Measurements from ENCODE around the gene DEFB124.
"Not testable (repeated sequence)": the region's sequence is repeated elsewhere in the genome, so short reads cannot be mapped to it uniquely, and the experiment has no call there.

Gene DEFB124

GRCh38 chr20:31472395-31473330 is 2.3 kb downstream of the DEFB124 start:
- H3K4me3 ChIP-seq (ENCODE audit: low read length in 2 of 2) = no peak overlapping the region
- no peak overlapping the region for H3K9ac ChIP-seq (ENCODE audit: low read depth in 1 of 2, low read length in 2 of 2)
- peaks cover 5 to 8% of the 10 kb centered on the region in 2 donors for H3K27me3 ChIP-seq (ENCODE audit: control insufficient read depth in 2 of 2, insufficient read depth in 2 of 2, low read length in 2 of 2)
- H3K36me3 ChIP-seq (ENCODE audit: control insufficient read depth in 2 of 2, insufficient read depth in 2 of 2, low read length in 2 of 2) = no peaks in the 10 kb centered on the region
- H3K9me3 ChIP-seq (ENCODE audit: control insufficient read depth in 2 of 2, low read length in 2 of 2) = no peaks in the 10 kb centered on the region
- no peak overlapping the region for H3K27ac ChIP-seq (ENCODE audit: low read depth in 2 of 2, low read length in 2 of 2)
- peaks cover 0 to 4% of the 10 kb centered on the region in 2 donors for H3K4me1 ChIP-seq (ENCODE audit: control insufficient read depth in 2 of 2, insufficient read depth in 2 of 2, low read length in 2 of 2)

DNA sequence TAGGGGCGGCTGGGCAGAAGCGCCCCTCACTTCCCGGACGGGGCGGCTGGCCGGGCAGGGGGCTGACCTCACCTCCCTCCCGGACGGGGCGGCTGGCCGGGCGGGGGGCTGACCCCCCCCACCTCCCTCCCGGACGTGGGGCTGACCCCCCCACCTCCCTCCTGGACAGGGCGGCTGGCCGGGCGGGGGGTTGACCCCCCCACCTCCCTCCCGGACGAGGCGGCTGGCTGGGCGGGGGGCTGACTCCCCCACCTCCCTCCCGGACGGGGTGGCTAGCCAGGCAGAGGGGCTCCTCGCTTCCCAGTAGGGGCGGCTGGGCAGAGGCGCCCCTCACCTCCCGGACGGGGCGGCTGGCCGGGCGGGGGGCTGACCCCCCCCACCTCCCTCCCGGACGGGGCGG is 4.0 kb downstream of the DEFB124 start:
- H3K4me3 ChIP-seq (ENCODE audit: low read length in 2 of 2); H3K4me1 ChIP-seq (ENCODE audit: control insufficient read depth in 2 of 2, insufficient read depth in 2 of 2, low read length in 2 of 2); H3K36me3 ChIP-seq (ENCODE audit: control insufficient read depth in 2 of 2, insufficient read depth in 2 of 2, low read length in 2 of 2); H3K9me3 ChIP-seq (ENCODE audit: control insufficient read depth in 2 of 2, low read length in 2 of 2); H3K27ac ChIP-seq (ENCODE audit: low read depth in 2 of 2, low read length in 2 of 2); H3K9ac ChIP-seq (ENCODE audit: low read depth in 1 of 2, low read length in 2 of 2); H3K27me3 ChIP-seq (ENCODE audit: control insufficient read depth in 2 of 2, insufficient read depth in 2 of 2, low read length in 2 of 2): not testable (repeated sequence)

GRCh38 chr20:31454361-31454760 is 20.6 kb downstream of the DEFB124 start:
- no peak overlapping the region for H3K27ac ChIP-seq (ENCODE audit: low read depth in 2 of 2, low read length in 2 of 2)
- H3K9me3 ChIP-seq (ENCODE audit: control insufficient read depth in 2 of 2, low read length in 2 of 2) = no peaks in the 10 kb centered on the region
- H3K4me1 ChIP-seq (ENCODE audit: control insufficient read depth in 2 of 2, insufficient read depth in 2 of 2, low read length in 2 of 2) = no peaks in the 10 kb centered on the region
- no peaks in the 10 kb centered on the region for H3K36me3 ChIP-seq (ENCODE audit: control insufficient read depth in 2 of 2, insufficient read depth in 2 of 2, low read length in 2 of 2)
- H3K27me3 ChIP-seq (ENCODE audit: control insufficient read depth in 2 of 2, insufficient read depth in 2 of 2, low read length in 2 of 2) = no peaks in the 10 kb centered on the region
- no peak overlapping the region for H3K9ac ChIP-seq (ENCODE audit: low read depth in 1 of 2, low read length in 2 of 2)
- H3K4me3 ChIP-seq (ENCODE audit: low read length in 2 of 2) = no peak overlapping the region

DNA sequence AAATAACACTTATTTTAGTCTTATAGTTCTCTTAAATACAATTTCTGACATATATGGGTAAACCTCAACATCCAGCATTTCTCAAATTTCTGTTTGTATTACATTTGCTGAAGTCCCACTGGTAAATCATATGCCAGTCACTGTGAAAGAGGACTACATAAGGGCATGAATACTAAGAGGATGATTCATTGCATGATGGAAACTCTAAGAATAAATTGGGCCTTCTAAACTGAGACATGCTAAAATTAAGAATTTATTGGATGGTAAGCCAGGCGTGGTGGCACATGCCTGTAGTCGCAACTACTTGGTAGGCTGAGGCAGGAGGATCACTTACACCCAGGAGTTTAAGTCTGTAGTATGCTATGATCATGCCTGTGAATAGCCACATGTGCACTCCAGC is 22.4 kb downstream of the DEFB124 start:
- no peak overlapping the region for H3K9ac ChIP-seq (ENCODE audit: low read depth in 1 of 2, low read length in 2 of 2)
- H3K27me3 ChIP-seq (ENCODE audit: control insufficient read depth in 2 of 2, insufficient read depth in 2 of 2, low read length in 2 of 2) = no peaks in the 10 kb centered on the region
- H3K4me3 ChIP-seq (ENCODE audit: low read length in 2 of 2) = no peak overlapping the region
- H3K36me3 ChIP-seq (ENCODE audit: control insufficient read depth in 2 of 2, insufficient read depth in 2 of 2, low read length in 2 of 2) = no peaks in the 10 kb centered on the region
- H3K27ac ChIP-seq (ENCODE audit: low read depth in 2 of 2, low read length in 2 of 2) = no peak overlapping the region
- H3K4me1 ChIP-seq (ENCODE audit: control insufficient read depth in 2 of 2, insufficient read depth in 2 of 2, low read length in 2 of 2) = no peaks in the 10 kb centered on the region
- H3K9me3 ChIP-seq (ENCODE audit: control insufficient read depth in 2 of 2, low read length in 2 of 2) = no peaks in the 10 kb centered on the region

DNA sequence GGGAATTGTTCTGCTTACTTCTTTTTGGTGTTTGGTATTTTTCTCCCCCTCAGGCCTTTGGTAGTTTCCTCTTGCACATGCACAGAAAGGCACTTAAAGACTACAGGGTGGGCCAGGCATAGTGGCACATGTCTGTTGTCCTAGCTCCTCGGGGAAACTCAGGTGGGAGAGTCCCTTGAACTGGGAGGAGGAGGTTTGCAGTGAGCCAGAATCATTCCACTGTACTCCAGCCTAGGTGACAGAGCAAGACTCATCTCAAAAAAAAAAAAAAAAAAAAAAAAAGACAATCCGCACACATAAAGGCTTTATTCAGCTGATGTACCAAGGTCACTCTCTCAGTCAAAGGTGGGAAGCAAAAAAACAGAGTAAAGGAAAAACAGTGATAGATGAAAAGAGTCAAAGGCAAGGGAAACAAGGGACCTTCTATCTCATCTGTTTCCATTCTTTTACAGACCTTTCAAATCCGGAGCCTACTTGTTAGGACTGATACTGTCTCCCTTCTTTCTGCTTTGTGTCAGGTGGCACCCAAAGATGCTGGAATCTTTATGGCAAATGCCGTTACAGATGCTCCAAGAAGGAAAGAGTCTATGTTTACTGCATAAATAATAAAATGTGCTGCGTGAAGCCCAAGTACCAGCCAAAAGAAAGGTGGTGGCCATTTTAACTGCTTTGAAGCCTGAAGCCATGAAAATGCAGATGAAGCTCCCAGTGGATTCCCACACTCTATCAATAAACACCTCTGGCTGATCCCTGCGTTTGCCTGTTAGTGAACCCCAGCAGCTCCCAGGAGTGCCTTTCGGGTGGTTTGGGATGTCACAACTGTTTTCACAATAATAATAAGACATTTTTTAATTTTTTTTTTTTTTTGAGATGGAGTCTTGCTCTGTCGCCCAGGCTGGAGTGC is 25.2 kb downstream of the DEFB124 start:
- no peak overlapping the region for H3K9ac ChIP-seq (ENCODE audit: low read depth in 1 of 2, low read length in 2 of 2)
- no peak overlapping the region for H3K27ac ChIP-seq (ENCODE audit: low read depth in 2 of 2, low read length in 2 of 2)

GRCh38 chr20:31446084-31446819 is 28.7 kb downstream of the DEFB124 start:
- Histone ChIP-seq H3K9me3 (ENCODE audit: control insufficient read depth in 2 of 2, low read length in 2 of 2) (no peaks in the 10 kb centered on the region), H3K4me3 (ENCODE audit: low read length in 2 of 2) (no peak overlapping the region), H3K9ac (ENCODE audit: low read depth in 1 of 2, low read length in 2 of 2) (no peak overlapping the region), H3K27ac (ENCODE audit: low read depth in 2 of 2, low read length in 2 of 2) (no peak overlapping the region), H3K27me3 (ENCODE audit: control insufficient read depth in 2 of 2, insufficient read depth in 2 of 2, low read length in 2 of 2) (no peaks in the 10 kb centered on the region), H3K4me1 (ENCODE audit: control insufficient read depth in 2 of 2, insufficient read depth in 2 of 2, low read length in 2 of 2) (no peaks in the 10 kb centered on the region), H3K36me3 (ENCODE audit: control insufficient read depth in 2 of 2, insufficient read depth in 2 of 2, low read length in 2 of 2) (no peaks in the 10 kb centered on the region)

More for the DNA sequence above, 25.2 kb downstream of the DEFB124 start:
- Histone ChIP-seq H3K4me3 (ENCODE audit: low read length in 2 of 2) (no peak overlapping the region), H3K27me3 (ENCODE audit: control insufficient read depth in 2 of 2, insufficient read depth in 2 of 2, low read length in 2 of 2) (no peaks in the 10 kb centered on the region), H3K9me3 (ENCODE audit: control insufficient read depth in 2 of 2, low read length in 2 of 2) (no peaks in the 10 kb centered on the region), H3K36me3 (ENCODE audit: control insufficient read depth in 2 of 2, insufficient read depth in 2 of 2, low read length in 2 of 2) (no peaks in the 10 kb centered on the region), H3K4me1 (ENCODE audit: control insufficient read depth in 2 of 2, insufficient read depth in 2 of 2, low read length in 2 of 2) (no peaks in the 10 kb centered on the region)

DNA sequence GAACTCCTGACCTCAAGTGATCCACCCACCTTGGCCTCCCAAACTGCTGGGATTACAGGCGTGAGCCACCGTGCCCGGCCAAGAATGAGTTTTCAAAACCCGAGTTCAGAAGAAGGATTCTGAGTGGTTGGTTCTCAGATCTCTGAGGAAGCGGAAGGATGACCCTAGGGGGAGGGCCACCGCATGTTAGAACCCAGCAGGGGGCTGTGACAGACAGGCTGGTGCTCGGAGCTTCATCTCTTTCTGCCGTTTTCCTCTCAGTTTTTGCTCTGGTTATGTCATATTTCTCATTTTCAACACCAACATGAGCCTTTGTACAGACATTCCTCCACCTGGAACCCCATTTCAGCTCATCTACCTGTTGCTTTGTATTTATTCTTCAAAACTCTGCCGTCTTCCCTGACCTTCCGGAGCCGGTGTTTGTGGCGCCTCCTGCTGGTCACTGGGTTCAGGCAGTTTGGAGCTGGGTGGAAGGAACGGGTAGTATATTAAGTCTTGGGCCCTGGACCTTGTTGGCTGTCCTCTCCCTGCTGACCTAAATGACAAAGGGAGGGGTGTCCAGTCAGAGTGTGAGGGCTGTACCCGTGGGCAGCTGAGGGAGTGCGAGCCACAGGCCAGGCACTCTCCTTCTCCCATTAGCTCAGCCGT is 34.8 kb downstream of the DEFB124 start, which contains the start of gene DEFB123:
DEFB123 (plus strand) TSS at position 621 of the 648 bp plus-strand sequence. CDS start 67 bp downstream, outside the sequence.
- no peaks in the 10 kb centered on the region for H3K9me3 ChIP-seq (ENCODE audit: control insufficient read depth in 2 of 2, low read length in 2 of 2)
- no peaks in the 10 kb centered on the region for H3K36me3 ChIP-seq (ENCODE audit: control insufficient read depth in 2 of 2, insufficient read depth in 2 of 2, low read length in 2 of 2)
- H3K9ac ChIP-seq (ENCODE audit: low read depth in 1 of 2, low read length in 2 of 2) = no peak within 1 kb of the TSS
- no peaks in the 10 kb centered on the region for H3K4me1 ChIP-seq (ENCODE audit: control insufficient read depth in 2 of 2, insufficient read depth in 2 of 2, low read length in 2 of 2)
- H3K4me3 ChIP-seq (ENCODE audit: low read length in 2 of 2) = no peak within 1 kb of the TSS
- no peak within 1 kb of the TSS for H3K27ac ChIP-seq (ENCODE audit: low read depth in 2 of 2, low read length in 2 of 2)
- no peaks in the 10 kb centered on the region for H3K27me3 ChIP-seq (ENCODE audit: control insufficient read depth in 2 of 2, insufficient read depth in 2 of 2, low read length in 2 of 2)

DNA sequence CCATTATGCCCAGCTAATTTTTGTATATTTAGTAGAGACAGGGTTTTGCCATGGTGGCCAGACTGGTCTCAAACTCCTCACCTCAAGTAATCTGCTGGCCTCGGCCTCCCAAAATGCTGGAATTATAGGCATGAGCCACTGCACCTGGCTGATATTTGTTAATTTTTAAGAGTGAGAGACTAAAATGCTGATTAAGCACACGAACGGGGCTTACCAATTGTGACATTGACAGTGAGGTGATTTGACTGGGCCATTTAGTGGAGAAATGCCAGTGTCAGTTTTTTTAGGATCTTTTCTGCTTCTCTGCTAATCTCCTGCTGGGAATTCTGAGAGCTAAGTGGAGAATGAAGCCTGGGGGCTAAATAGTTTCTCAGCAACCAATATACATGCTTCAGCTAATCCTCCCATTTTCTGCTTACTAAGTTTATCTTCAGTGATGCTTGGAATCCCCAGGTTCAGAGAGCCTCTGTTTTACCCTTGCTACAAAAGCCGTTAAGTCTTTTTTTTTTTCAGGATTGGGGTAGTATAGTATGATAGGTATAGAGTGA is 44.3 kb downstream of the DEFB124 start:
- Histone ChIP-seq H3K9me3 (ENCODE audit: control insufficient read depth in 2 of 2, low read length in 2 of 2) (no peaks in the 10 kb centered on the region), H3K27me3 (ENCODE audit: control insufficient read depth in 2 of 2, insufficient read depth in 2 of 2, low read length in 2 of 2) (no peaks in the 10 kb centered on the region), H3K9ac (ENCODE audit: low read depth in 1 of 2, low read length in 2 of 2) (no peak overlapping the region), H3K36me3 (ENCODE audit: control insufficient read depth in 2 of 2, insufficient read depth in 2 of 2, low read length in 2 of 2) (no peaks in the 10 kb centered on the region), H3K4me1 (ENCODE audit: control insufficient read depth in 2 of 2, insufficient read depth in 2 of 2, low read length in 2 of 2) (no peaks in the 10 kb centered on the region), H3K27ac (ENCODE audit: low read depth in 2 of 2, low read length in 2 of 2) (no peak overlapping the region), H3K4me3 (ENCODE audit: low read length in 2 of 2) (no peak overlapping the region)

DNA sequence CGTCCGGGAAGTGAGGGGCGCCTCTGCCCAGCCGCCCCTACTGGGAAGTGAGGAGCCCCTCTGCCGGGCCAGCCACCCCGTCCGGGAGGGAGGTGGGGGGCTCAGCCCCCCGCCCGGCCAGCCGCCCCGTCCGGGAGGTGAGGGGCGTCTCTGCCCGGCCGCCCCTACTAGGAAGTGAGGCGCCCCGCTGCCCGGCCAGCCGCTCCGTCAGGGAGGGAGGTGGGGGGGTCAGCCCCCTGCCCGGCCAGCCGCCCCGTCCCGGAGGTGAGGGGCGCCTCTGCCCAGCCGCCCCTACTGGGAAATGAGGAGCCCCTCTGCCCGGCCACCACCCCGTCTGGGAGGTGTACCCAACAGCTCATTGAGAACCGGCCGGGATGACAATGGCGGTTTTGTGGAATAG is 47.4 kb downstream of the DEFB124 start:
- not testable (repeated sequence) for H3K4me3 ChIP-seq (ENCODE audit: low read length in 2 of 2); H3K27ac ChIP-seq (ENCODE audit: low read depth in 2 of 2, low read length in 2 of 2); H3K9ac ChIP-seq (ENCODE audit: low read depth in 1 of 2, low read length in 2 of 2); H3K4me1 ChIP-seq (ENCODE audit: control insufficient read depth in 2 of 2, insufficient read depth in 2 of 2, low read length in 2 of 2); H3K36me3 ChIP-seq (ENCODE audit: control insufficient read depth in 2 of 2, insufficient read depth in 2 of 2, low read length in 2 of 2); H3K27me3 ChIP-seq (ENCODE audit: control insufficient read depth in 2 of 2, insufficient read depth in 2 of 2, low read length in 2 of 2); H3K9me3 ChIP-seq (ENCODE audit: control insufficient read depth in 2 of 2, low read length in 2 of 2)

All from mucosa of rectum (tissue), 2 donors.